GM12878 (cell line): ENCODE measurements around the gene MICA. TPM values are rescaled to one million over a fixed set of nuclear protein-coding genes. Genes with fewer than 3 reads are reported as not detected.
A peak's percentile ranks its signal among the peaks of the same experiment; 100 is the strongest.

Experiments used
- ATAC-seq: fragments of 200-7000 bp; cut with Tn5 transposase; 3 replicates; pipeline ENCODE4 v1.9.1; 2020; ENCODE audit warnings: mild to moderate bottlenecking, moderate library complexity
- BruUV-seq: library from RNA; stranded (reverse); fragments of 400-500 nt; replicated peaks from 2 replicates; lab custom pipeline; 2021; lab: Mats Ljungman, UMichigan
- CTCF ChIA-PET: fragments of 300-600 bp; sonication (Branson Sonifier 250); formaldehyde crosslinking; extraction: SDS; loops from one replicate; lab custom pipeline; 2021; ENCODE audit warnings: inconsistent platforms; lab: Yijun Ruan, JAX
- POLR2A ChIA-PET: fragments of 350-600 bp; formaldehyde crosslinking; extraction: SDS; loops from one replicate; lab custom pipeline; 2021; ENCODE audit warnings: inconsistent platforms; lab: Charles Lee
- RAD21 ChIA-PET: fragments of 300-600 bp; sonication (Branson Sonifier 250); formaldehyde crosslinking; loops from one replicate; lab custom pipeline; 2023; ENCODE audit warnings: antibody characterized with exemption; ENCODE audit not compliant: unreplicated experiment; lab: Charles Lee
- SMC1A ChIA-PET: fragments of 300-600 bp; sonication (Branson Sonifier 250); formaldehyde crosslinking; loops from one replicate; lab custom pipeline; 2023; ENCODE audit not compliant: unreplicated experiment, uncharacterized antibody; lab: Charles Lee
- DNase-seq: peaks from one replicate; pipeline ENCODE4 v3.0.0-alpha.2; 2011; ENCODE audit warnings: low read depth, low spot score
- FAIRE-seq: peaks from 3 replicates; lab custom pipeline; 2011; peaks lifted over from hg19 to GRCh38; lab: Jason Lieb, UNC
- H2AFZ ChIP-seq: 2 replicates; pipeline ENCODE4 v1.6.0; 2011; ENCODE audit warnings: low read depth, low read length, control low read depth; ENCODE audit not compliant: control insufficient read depth
- H3K27ac ChIP-seq: 2 replicates; pipeline ENCODE4 v1.5.1; 2011; ENCODE audit warnings: control low read depth; ENCODE audit not compliant: control insufficient read depth, insufficient read depth
- H3K27me3 ChIP-seq, 2 experiments: replicated peaks in 1 of 2; 2 replicates each; pipeline versions ENCODE4 v1.6.0 to v1.6.1; 2011; ENCODE audit warnings: low read length in 1 of 2; ENCODE audit not compliant: control insufficient read depth in 2 of 2, insufficient read depth in 2 of 2
- H3K36me3 ChIP-seq, 2 experiments: 2 replicates each; pipeline ENCODE4 v1.5.1; 2011; ENCODE audit warnings: low read length in 1 of 2; ENCODE audit not compliant: control insufficient read depth in 2 of 2, insufficient read depth in 2 of 2
- H3K4me1 ChIP-seq: 2 replicates; pipeline ENCODE4 v1.6.1; 2011; ENCODE audit warnings: mild to moderate bottlenecking, low read length, moderate library complexity, mixed read lengths; ENCODE audit not compliant: control insufficient read depth, insufficient read depth
- H3K4me2 ChIP-seq: 2 replicates; pipeline ENCODE4 v1.6.0; 2011; ENCODE audit warnings: control low read depth; ENCODE audit not compliant: control insufficient read depth, insufficient read depth
- H3K4me3 ChIP-seq: fragments of 200-600 bp; sonication (generic); 2 replicates; pipeline ENCODE4 v1.5.1; 2016
- H3K79me2 ChIP-seq: 2 replicates; pipeline ENCODE4 v1.6.0; 2011; ENCODE audit warnings: low read length; ENCODE audit not compliant: control insufficient read depth, insufficient read depth
- H3K9ac ChIP-seq: 2 replicates; pipeline ENCODE4 v1.8.0; 2011; ENCODE audit warnings: low read length, control low read depth, mixed read lengths; ENCODE audit not compliant: control insufficient read depth, insufficient read depth
- H3K9me3 ChIP-seq: replicated peaks from 3 replicates; pipeline ENCODE4 v1.5.1; 2011; ENCODE audit warnings: mild to moderate bottlenecking, low read length; ENCODE audit not compliant: control insufficient read depth, insufficient read depth
- H4K20me1 ChIP-seq: 2 replicates; pipeline ENCODE4 v1.6.0; 2011; ENCODE audit not compliant: control insufficient read depth, insufficient read depth
- ATF7 ChIP-seq: fragments of 450-650 bp; IDR thresholded peaks from 2 replicates; pipeline ENCODE4 v1.6.1; 2016; ENCODE audit warnings: low read depth, mild to moderate bottlenecking
- BHLHE40 ChIP-seq, 2 experiments: fragments of 450-650 bp in 1 of 2; IDR thresholded peaks; 2 replicates each; pipeline ENCODE4 v1.6.1; 2011 to 2017; ENCODE audit warnings: low read depth in 2 of 2, borderline replicate concordance in 1 of 2, improper control_type of control experiment in 1 of 2, low read length in 1 of 2, mild to moderate bottlenecking in 1 of 2
- EGR1 ChIP-seq, 2 experiments: IDR thresholded peaks; 1 replicate in 1 of 2; 2 replicates in 1 of 2; pipeline ENCODE4 v1.6.1; 2011 to 2012; ENCODE audit warnings: low read depth in 2 of 2, low read length in 2 of 2, borderline replicate concordance in 1 of 2, mild to moderate bottlenecking in 1 of 2, moderate library complexity in 1 of 2
- ETV6 ChIP-seq, 2 experiments: fragments of 450-650 bp in 1 of 2; IDR thresholded peaks in 1 of 2; conservative IDR thresholded peaks in 1 of 2; 2 replicates each; pipeline ENCODE4 v1.6.1; 2014; ENCODE audit warnings: antibody characterized with exemption in 1 of 2, borderline replicate concordance in 1 of 2, low read depth in 1 of 2, mild to moderate bottlenecking in 1 of 2, moderate library complexity in 1 of 2
- HDAC2 ChIP-seq: fragments of 200-600 bp; sonication (generic); IDR thresholded peaks from 2 replicates; pipeline ENCODE4 v1.6.1; 2017
- MTA2 ChIP-seq: fragments of 450-650 bp; IDR thresholded peaks from 2 replicates; pipeline ENCODE4 v1.6.1; 2016; ENCODE audit warnings: low read depth, mild to moderate bottlenecking, moderate library complexity
- NFYB ChIP-seq: IDR thresholded peaks from 2 replicates; pipeline ENCODE4 v1.6.1; 2011; ENCODE audit warnings: low read depth, mild to moderate bottlenecking, low read length, improper control_type of control experiment, moderate library complexity; ENCODE audit not compliant: insufficient read depth
- RUNX3 ChIP-seq: IDR thresholded peaks from 2 replicates; pipeline ENCODE4 v1.6.1; 2012; ENCODE audit warnings: low read length, inconsistent platforms
- TCF12 ChIP-seq: IDR thresholded peaks from 2 replicates; pipeline ENCODE4 v1.6.1; 2011; ENCODE audit warnings: low read depth, mild to moderate bottlenecking, low read length
- YBX1 ChIP-seq: fragments of 450-650 bp; IDR thresholded peaks from 2 replicates; pipeline ENCODE4 v1.6.1; 2016; ENCODE audit warnings: antibody characterized with exemption
- YY1 ChIP-seq: IDR thresholded peaks from 2 replicates; pipeline ENCODE4 v1.6.1; 2011; ENCODE audit warnings: low read depth, mild to moderate bottlenecking, low read length
- ZNF207 ChIP-seq: fragments of 450-650 bp; IDR thresholded peaks from 2 replicates; pipeline ENCODE4 v1.6.1; 2014; ENCODE audit warnings: antibody characterized with exemption, mild to moderate bottlenecking, borderline replicate concordance
- WGBS: methylation state at CpG from one replicate; pipeline ENCODE4 v1.1.6; 2016; ENCODE audit warnings: low lambda C conversion rate; ENCODE audit not compliant: insufficient replicate concordance, insufficient coverage; ENCODE audit errors: missing lambda C conversion rate; 5-methylcytosine and 5-hydroxymethylcytosine counted together
- in situ Hi-C: fragments of 300-500 bp; cut with MboI; formaldehyde crosslinking; loops from 9 replicates; pipeline ENCODE4 v1.14.3; 2018; ENCODE audit warnings: mixed read lengths
- intact Hi-C: fragments of 100-400 bp; cut with micrococcal nuclease; formaldehyde crosslinking; loops from one replicate; pipeline ENCODE4 v1.14.2; 2022; ENCODE audit not compliant: unreplicated experiment
- polyA plus RNA-seq, 11 experiments: library from polyadenylated mRNA; depleted of rRNA in 4 of 11; unstranded in 6 of 11; stranded (reverse) in 5 of 11; fragments of >200 nt; fragmentation: Nextera tagmentation in 4 of 11; fragmentation: Illumina TruSeq in 1 of 11; extraction: Ambion mirVana in 4 of 11; extraction: Trizol in 1 of 11; gene quantifications; 1 replicate in 1 of 11; 2 replicates in 10 of 11; pipeline versions ENCODE4 v1.2.1 to v1.2.3, GENCODE V29; 2011 to 2016; ENCODE audit warnings: inconsistent platforms in 2 of 11, missing spikeins in 2 of 11, low read depth in 1 of 11
- total RNA-seq, 4 experiments: library from RNA; depleted of rRNA in 3 of 4; stranded (reverse); fragments of >200 nt in 3 of 4; fragmentation: Illumina TruSeq in 1 of 4; extraction: Trizol in 1 of 4; gene quantifications; 2 replicates each; pipeline versions ENCODE4 v1.2.1 to v1.2.3, GENCODE V29; 2013 to 2021
- TF ChIP-seq, protein P1 (sequence below): fragments of 450-650 bp; IDR thresholded peaks from 2 replicates; pipeline ENCODE4 v1.6.1; 2014; ENCODE audit warnings: mild to moderate bottlenecking
- TF ChIP-seq, protein P2 (sequence below): fragments of 450-650 bp; IDR thresholded peaks from 2 replicates; pipeline ENCODE4 v1.6.1; 2017; ENCODE audit warnings: mild to moderate bottlenecking, moderate library complexity
- TF ChIP-seq, protein P3 (sequence below): IDR thresholded peaks from 2 replicates; pipeline ENCODE4 v1.6.1; 2011; ENCODE audit warnings: borderline replicate concordance, low read depth, mild to moderate bottlenecking, moderate library complexity, low read length; ENCODE audit not compliant: insufficient read depth, poor library complexity, severe bottlenecking

The MICA gene
- total and polyA plus RNA-seq, 10 of the 15 experiments (the other 5 are each of a cell fraction or from before 2014, with no cell fraction given): 3.6 to 10.5 (median 6.9) TPM

DNA sequence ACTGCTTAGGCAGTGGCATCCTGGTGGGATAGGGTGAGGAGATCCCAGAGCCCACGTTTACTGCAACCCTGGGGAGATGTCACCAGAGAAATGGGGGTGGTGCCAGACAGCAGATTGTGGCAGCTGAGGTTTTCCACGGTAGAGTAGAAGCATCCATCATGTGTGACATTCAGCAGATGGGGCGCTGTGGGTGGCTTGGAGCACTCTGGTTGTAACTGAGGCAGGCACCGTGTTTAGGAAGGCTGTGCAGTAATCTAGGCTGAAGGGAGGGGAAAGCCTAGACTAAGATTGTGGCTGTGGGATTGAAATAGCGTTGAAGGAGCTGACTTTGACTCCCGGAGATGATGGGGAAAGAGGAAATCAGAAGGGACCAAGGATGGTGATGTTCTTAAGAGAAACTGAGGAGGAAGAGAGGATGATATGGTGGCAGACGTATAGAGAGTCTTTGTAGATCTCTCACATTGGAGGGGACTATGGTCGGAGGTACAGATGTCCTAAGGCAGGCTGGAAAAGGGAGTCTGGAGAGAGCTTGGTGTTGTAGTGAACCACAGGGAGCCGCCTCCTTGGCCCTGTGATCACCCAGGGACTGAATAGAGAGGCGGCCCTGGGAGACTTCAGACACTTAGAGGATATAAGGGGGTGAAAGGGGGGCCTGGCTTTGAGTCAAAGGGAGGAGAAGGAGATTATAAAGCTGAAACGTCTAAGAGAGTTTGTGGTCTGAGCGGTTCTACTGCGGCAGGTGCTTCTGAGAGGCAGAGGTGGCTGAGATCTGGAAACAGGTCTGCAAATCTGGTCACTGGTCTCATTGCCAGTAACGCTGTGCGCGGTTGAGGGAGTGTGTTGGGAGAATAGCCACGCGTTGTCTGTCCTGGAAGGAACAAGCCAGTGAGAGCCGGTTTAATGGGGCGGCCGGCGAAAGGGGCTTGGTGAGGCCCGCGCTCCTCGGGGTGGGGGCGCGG lies 792 bp upstream of the MICA start:
- ChIA-PET CTCF (interaction anchor here (1.1 to 7.6 kb wide), 3 partner anchors 42 to 196 kb away, joined by 3 to 145 read pairs (median 4); no protein-coding TSS in a partner anchor), POLR2A (interaction anchor here (0.6 to 1.0 kb wide), 2 partner anchors 80 to 327 kb away, joined by 3 to 8 read pairs; no protein-coding TSS in a partner anchor), RAD21 (interaction anchor here (0.6 to 1.6 kb wide), 3 partner anchors 37 to 172 kb away, joined by 3 to 4 read pairs (median 4); partner anchors contain the start of gene TNF), SMC1A (interaction anchor here (1.2 to 6.3 kb wide), 2 partner anchors 41 to 65 kb away, joined by 3 to 71 read pairs; no protein-coding TSS in a partner anchor)
- in situ Hi-C loops: loop anchor here (5.0 kb wide), 1 partner anchor 40 kb away; no protein-coding TSS in a partner anchor
- peak overlapping the region; percentile 58 for H3K27ac ChIP-seq
- FAIRE-seq (peak; percentile 87), ATAC-seq (peak; percentile 43), DNase-seq (no peak)
- H2AFZ ChIP-seq: peak overlapping the region; percentile 67
- no peaks in the 10 kb centered on the region for H3K9me3 ChIP-seq
- H3K36me3 ChIP-seq: no peaks in the 10 kb centered on the region
- peaks cover 54% of the 10 kb centered on the region for H3K79me2 ChIP-seq
- intact Hi-C loops: no loop called here
- peak overlapping the region; percentile 99 for H3K4me2 ChIP-seq
- no peaks in the 10 kb centered on the region; the same call in none of the 2 replicates for H4K20me1 ChIP-seq
- H3K27me3 ChIP-seq: no peaks in the 10 kb centered on the region
- peaks cover 16% of the 10 kb centered on the region for H3K4me1 ChIP-seq
- H3K9ac ChIP-seq: peak overlapping the region; percentile 60
- 1% methylated on average over 27 of the region's 27 CpGs for WGBS
- peak overlapping the region; percentile 71 for H3K4me3 ChIP-seq
- BruUV-seq: no TSS peak
- TF ChIP-seq NFYB: no peak
- 0 out of 2 replicates have a peak, but pooled peaks have one; percentile 10 for TF ChIP-seq ATF7
- TF ChIP-seq, protein P1, sequence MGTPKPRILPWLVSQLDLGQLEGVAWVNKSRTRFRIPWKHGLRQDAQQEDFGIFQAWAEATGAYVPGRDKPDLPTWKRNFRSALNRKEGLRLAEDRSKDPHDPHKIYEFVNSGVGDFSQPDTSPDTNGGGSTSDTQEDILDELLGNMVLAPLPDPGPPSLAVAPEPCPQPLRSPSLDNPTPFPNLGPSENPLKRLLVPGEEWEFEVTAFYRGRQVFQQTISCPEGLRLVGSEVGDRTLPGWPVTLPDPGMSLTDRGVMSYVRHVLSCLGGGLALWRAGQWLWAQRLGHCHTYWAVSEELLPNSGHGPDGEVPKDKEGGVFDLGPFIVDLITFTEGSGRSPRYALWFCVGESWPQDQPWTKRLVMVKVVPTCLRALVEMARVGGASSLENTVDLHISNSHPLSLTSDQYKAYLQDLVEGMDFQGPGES: no peak
- peak; percentile 31 for TF ChIP-seq RUNX3
- TF ChIP-seq EGR1 (IDR thresholded peaks at IDR 0.05; ENCODE audit: borderline replicate concordance in 1 of 2, low read depth in 2 of 2, low read length in 2 of 2): no peak
- TF ChIP-seq, protein P2, sequence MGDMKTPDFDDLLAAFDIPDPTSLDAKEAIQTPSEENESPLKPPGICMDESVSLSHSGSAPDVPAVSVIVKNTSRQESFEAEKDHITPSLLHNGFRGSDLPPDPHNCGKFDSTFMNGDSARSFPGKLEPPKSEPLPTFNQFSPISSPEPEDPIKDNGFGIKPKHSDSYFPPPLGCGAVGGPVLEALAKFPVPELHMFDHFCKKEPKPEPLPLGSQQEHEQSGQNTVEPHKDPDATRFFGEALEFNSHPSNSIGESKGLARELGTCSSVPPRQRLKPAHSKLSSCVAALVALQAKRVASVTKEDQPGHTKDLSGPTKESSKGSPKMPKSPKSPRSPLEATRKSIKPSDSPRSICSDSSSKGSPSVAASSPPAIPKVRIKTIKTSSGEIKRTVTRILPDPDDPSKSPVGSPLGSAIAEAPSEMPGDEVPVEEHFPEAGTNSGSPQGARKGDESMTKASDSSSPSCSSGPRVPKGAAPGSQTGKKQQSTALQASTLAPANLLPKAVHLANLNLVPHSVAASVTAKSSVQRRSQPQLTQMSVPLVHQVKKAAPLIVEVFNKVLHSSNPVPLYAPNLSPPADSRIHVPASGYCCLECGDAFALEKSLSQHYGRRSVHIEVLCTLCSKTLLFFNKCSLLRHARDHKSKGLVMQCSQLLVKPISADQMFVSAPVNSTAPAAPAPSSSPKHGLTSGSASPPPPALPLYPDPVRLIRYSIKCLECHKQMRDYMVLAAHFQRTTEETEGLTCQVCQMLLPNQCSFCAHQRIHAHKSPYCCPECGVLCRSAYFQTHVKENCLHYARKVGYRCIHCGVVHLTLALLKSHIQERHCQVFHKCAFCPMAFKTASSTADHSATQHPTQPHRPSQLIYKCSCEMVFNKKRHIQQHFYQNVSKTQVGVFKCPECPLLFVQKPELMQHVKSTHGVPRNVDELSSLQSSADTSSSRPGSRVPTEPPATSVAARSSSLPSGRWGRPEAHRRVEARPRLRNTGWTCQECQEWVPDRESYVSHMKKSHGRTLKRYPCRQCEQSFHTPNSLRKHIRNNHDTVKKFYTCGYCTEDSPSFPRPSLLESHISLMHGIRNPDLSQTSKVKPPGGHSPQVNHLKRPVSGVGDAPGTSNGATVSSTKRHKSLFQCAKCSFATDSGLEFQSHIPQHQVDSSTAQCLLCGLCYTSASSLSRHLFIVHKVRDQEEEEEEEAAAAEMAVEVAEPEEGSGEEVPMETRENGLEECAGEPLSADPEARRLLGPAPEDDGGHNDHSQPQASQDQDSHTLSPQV: no peak
- TF ChIP-seq HDAC2: no peak
- no peak for TF ChIP-seq ZNF207
- no peak for TF ChIP-seq MTA2
- no peak for TF ChIP-seq ETV6 (conservative IDR thresholded peaks at IDR 0.05 in 1 of 2, IDR thresholded peaks at IDR 0.05 in 1 of 2; ENCODE audit: borderline replicate concordance in 1 of 2, low read depth in 1 of 2)
- TF ChIP-seq YBX1: no peak
- 0 out of 2 replicates have a peak, but pooled peaks have one; percentile 9 for TF ChIP-seq TCF12
- TF ChIP-seq YY1: no peak
- TF ChIP-seq BHLHE40 (IDR thresholded peaks at IDR 0.05; ENCODE audit: borderline replicate concordance in 1 of 2, low read depth in 2 of 2, low read length in 1 of 2): no peak
- TF ChIP-seq, protein P3, sequence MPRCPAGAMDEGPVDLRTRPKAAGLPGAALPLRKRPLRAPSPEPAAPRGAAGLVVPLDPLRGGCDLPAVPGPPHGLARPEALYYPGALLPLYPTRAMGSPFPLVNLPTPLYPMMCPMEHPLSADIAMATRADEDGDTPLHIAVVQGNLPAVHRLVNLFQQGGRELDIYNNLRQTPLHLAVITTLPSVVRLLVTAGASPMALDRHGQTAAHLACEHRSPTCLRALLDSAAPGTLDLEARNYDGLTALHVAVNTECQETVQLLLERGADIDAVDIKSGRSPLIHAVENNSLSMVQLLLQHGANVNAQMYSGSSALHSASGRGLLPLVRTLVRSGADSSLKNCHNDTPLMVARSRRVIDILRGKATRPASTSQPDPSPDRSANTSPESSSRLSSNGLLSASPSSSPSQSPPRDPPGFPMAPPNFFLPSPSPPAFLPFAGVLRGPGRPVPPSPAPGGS: no peak
